ENCODE measurements around the gene FIGNL2. TPM values are rescaled to one million over a fixed set of nuclear protein-coding genes. Genes with fewer than 3 reads are reported as not detected.

The FIGNL2 gene
- total RNA-seq, 2 donors from 2014 or later, result 0.33 to 0.52 TPM

- intact Hi-C loops (cut with DNase I), result no loop called here
- H3K4me3 ChIP-seq, result no peak overlapping the region
- H3K4me1 ChIP-seq, result peaks cover 20% of the 10 kb centered on the region
- ATAC-seq (no peak), DNase-seq (no peak)
- peaks cover 0 to 17% of the 10 kb centered on the region in 2 donors for H3K27me3 ChIP-seq
- H3K27ac ChIP-seq, result no peak overlapping the region
- TF ChIP-seq, protein P1, sequence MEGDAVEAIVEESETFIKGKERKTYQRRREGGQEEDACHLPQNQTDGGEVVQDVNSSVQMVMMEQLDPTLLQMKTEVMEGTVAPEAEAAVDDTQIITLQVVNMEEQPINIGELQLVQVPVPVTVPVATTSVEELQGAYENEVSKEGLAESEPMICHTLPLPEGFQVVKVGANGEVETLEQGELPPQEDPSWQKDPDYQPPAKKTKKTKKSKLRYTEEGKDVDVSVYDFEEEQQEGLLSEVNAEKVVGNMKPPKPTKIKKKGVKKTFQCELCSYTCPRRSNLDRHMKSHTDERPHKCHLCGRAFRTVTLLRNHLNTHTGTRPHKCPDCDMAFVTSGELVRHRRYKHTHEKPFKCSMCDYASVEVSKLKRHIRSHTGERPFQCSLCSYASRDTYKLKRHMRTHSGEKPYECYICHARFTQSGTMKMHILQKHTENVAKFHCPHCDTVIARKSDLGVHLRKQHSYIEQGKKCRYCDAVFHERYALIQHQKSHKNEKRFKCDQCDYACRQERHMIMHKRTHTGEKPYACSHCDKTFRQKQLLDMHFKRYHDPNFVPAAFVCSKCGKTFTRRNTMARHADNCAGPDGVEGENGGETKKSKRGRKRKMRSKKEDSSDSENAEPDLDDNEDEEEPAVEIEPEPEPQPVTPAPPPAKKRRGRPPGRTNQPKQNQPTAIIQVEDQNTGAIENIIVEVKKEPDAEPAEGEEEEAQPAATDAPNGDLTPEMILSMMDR (IDR thresholded peaks at IDR 0.05), result no peak
- TF ChIP-seq POLR2A (IDR thresholded peaks at IDR 0.05), result no peak
- H3K9me3 ChIP-seq, result no peaks in the 10 kb centered on the region
- WGBS, 2 donors, result 74 to 76% methylated on average over 8 to 12 of the region's 12 CpGs
- H3K36me3 ChIP-seq (replicated peaks in 1 of 2; ENCODE audit: insufficient read depth in 1 of 2, low read depth in 2 of 2), result no peaks in the 10 kb centered on the region
These were observed 16.5 kb upstream of the FIGNL2 start for GRCh38 chr12:51864833-51865670.

- 16 to 53% methylated on average over 4 to 53 of the region's 53 CpGs for WGBS, 2 donors
- DNase-seq (no peak), ATAC-seq (peak; percentile 29)
These were observed 15.7 kb upstream of the FIGNL2 start for GRCh38 chr12:51863933-51864832.

GRCh38 chr12:51863363-51863932 lies 14.9 kb upstream of the FIGNL2 start:
- TF ChIP-seq, protein P1 (IDR thresholded peaks at IDR 0.05), result no peak
- TF ChIP-seq POLR2A (IDR thresholded peaks at IDR 0.05), result no peak
- Histone ChIP-seq H3K9me3 (no peaks in the 10 kb centered on the region), H3K36me3 (replicated peaks in 1 of 2; ENCODE audit: insufficient read depth in 1 of 2, low read depth in 2 of 2) (no peaks in the 10 kb centered on the region), H3K4me1 (peaks cover 5% of the 10 kb centered on the region), H3K27me3 (peaks cover 0 to 5% of the 10 kb centered on the region in 2 donors), H3K27ac (no peak overlapping the region), H3K4me3 (no peak overlapping the region)
- DNase-seq, result no peak
- 33 to 40% methylated on average over 8 to 17 of the region's 17 CpGs for WGBS, 2 donors
- intact Hi-C loops (cut with DNase I), result no loop called here
- peak; percentile 2 for ATAC-seq

More at GRCh38 chr12:51863933-51864832, 15.7 kb upstream of the FIGNL2 start:
- Histone ChIP-seq H3K27me3 (peaks cover 0 to 11% of the 10 kb centered on the region in 2 donors), H3K36me3 (replicated peaks in 1 of 2; ENCODE audit: insufficient read depth in 1 of 2, low read depth in 2 of 2) (no peaks in the 10 kb centered on the region), H3K9me3 (no peaks in the 10 kb centered on the region), H3K4me1 (peaks cover 12% of the 10 kb centered on the region), H3K4me3 (no peak overlapping the region), H3K27ac (no peak overlapping the region)
- intact Hi-C loops (cut with DNase I), result no loop called here
- TF ChIP-seq, protein P1 (IDR thresholded peaks at IDR 0.05), result no peak
- TF ChIP-seq POLR2A (IDR thresholded peaks at IDR 0.05), result no peak

GRCh38 chr12:51862947-51863346 lies 14.4 kb upstream of the FIGNL2 start:
- WGBS, 2 donors, result 82 to 90% methylated on average over 4 of the region's 4 CpGs
- TF ChIP-seq, protein P1 (IDR thresholded peaks at IDR 0.05), result no peak
- no peak for TF ChIP-seq POLR2A (IDR thresholded peaks at IDR 0.05)
- H3K9me3 ChIP-seq, result no peaks in the 10 kb centered on the region
- H3K27me3 ChIP-seq, result peaks cover 0 to 5% of the 10 kb centered on the region in 2 donors
- peaks cover 5% of the 10 kb centered on the region for H3K4me1 ChIP-seq
- ATAC-seq (no peak), DNase-seq (no peak)
- no peak overlapping the region for H3K4me3 ChIP-seq
- no peaks in the 10 kb centered on the region for H3K36me3 ChIP-seq (replicated peaks in 1 of 2; ENCODE audit: insufficient read depth in 1 of 2, low read depth in 2 of 2)
- intact Hi-C loops (cut with DNase I), result no loop called here
- no peak overlapping the region for H3K27ac ChIP-seq

All from body of pancreas (tissue), 4 donors.